Omental fat pad (tissue), 4 donors: Measurements from ENCODE around the gene TMEM209. TPM values are rescaled to one million over a fixed set of nuclear protein-coding genes. Genes with fewer than 3 reads are reported as not detected.

Source experiments
- ATAC-seq: fragments of 150-250 bp; one replicate; pipeline ENCODE4 v1.9.1; 2016; ENCODE audit warnings: mild to moderate bottlenecking, moderate library complexity; ENCODE audit not compliant: low FRiP score
- DNase-seq: peaks from one replicate; pipeline ENCODE4 v3.0.0-alpha.2; 2019; ENCODE audit warnings: low spot score
- CTCF ChIP-seq, 3 donors: fragments of 450-650 bp; IDR thresholded peaks; one replicate each; pipeline ENCODE4 v1.5.1; 2016 to 2017; ENCODE audit warnings: antibody characterized with exemption in 3 of 3, mild to moderate bottlenecking in 3 of 3, moderate library complexity in 2 of 3
- total RNA-seq, 4 donors: library from RNA; depleted of rRNA; stranded (reverse); fragments of >200 nt; gene quantifications; one replicate each; pipeline ENCODE4 v1.1.0, GENCODE V29; 2016

TMEM209 gene
- total RNA-seq, 4 donors from 2014 or later = 8.9 to 17.2 (median 10.6) TPM

DNA sequence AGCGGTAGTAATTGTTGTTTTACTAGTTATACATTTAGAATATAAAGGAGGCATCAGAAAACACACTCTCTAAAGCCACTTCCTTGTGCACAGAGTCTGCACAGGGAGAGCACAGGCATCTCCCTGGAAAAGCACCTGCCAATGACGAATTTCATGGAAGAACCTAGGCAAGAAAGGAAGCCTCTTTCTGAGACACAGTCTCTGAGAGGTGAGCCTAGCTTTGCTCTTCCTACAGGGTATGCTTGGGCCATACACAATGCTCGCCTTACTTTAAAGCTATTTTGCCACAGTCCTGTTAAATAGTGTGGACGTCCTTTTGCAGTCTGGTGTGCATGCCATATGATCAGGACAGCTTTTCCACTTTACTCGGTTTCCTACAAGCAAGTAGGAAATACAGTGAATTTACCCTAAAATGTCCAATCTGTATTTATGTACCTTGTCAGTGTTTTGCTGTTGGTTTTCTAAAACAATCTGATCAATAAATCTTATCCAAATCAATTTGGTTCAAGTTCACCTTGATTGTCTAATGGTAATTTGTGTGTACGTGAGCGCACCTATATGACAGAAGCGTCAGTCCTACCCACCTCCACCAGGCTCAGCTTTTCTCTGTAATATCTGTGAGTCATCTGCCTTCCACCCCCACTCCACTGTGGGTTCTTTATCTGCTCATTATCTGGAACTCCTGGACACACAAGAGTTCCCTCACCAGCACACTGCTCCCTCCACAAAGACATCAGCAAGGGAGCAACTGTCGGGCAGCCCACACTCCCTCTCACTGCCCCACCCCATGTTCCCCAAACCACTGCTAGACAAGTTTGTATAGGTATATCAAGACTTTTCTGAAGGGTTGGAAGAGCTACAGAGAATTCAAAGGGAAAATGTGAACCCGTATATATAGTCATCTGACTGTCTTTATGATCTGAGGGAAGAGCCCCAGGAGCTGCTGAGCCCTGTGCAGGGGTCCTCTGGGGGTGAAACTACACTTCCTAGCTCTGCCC, 69.7 kb downstream of the TMEM209 start:
- TF ChIP-seq CTCF (IDR thresholded peaks at IDR 0.05) = no peak
- ATAC-seq (no peak), DNase-seq (no peak)

DNA sequence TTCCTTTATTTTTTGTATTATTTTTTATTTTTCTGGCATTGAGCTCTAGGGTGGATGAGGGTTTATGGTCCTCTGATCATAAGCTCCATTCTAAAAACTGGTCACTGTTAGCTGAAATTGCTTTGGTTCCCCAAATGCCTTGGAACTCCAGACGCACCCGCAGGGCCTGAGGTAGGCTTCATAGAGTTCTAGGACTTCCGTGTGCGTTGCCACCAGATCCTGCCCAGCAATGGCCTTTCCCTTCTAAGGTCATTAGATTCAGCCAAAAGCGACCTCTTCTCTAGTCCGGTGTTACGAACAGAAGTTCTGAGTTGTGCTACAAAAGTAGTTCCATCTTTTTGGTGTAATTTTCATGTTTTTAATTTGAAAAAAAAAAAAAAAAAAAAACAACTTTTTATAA, 70.5 kb downstream of the TMEM209 start:
- no peak for ATAC-seq
- TF ChIP-seq CTCF (IDR thresholded peaks at IDR 0.05) = no peak
- DNase-seq = no peak

GRCh38 chr7:130134106-130134636, 71.0 kb downstream of the TMEM209 start:
- DNase-seq = no peak
- TF ChIP-seq CTCF (IDR thresholded peaks at IDR 0.05) = no peak
- ATAC-seq = no peak

- ATAC-seq = no peak
- no peak for DNase-seq
- TF ChIP-seq CTCF (IDR thresholded peaks at IDR 0.05) = no peak
Measured at GRCh38 chr7:130133029-130133782, 72.0 kb downstream of the TMEM209 start.

- ATAC-seq = no peak
- no peak for DNase-seq
- no peak for TF ChIP-seq CTCF (IDR thresholded peaks at IDR 0.05)
Measured at GRCh38 chr7:130131964-130132875, 73.0 kb downstream of the TMEM209 start.

DNA sequence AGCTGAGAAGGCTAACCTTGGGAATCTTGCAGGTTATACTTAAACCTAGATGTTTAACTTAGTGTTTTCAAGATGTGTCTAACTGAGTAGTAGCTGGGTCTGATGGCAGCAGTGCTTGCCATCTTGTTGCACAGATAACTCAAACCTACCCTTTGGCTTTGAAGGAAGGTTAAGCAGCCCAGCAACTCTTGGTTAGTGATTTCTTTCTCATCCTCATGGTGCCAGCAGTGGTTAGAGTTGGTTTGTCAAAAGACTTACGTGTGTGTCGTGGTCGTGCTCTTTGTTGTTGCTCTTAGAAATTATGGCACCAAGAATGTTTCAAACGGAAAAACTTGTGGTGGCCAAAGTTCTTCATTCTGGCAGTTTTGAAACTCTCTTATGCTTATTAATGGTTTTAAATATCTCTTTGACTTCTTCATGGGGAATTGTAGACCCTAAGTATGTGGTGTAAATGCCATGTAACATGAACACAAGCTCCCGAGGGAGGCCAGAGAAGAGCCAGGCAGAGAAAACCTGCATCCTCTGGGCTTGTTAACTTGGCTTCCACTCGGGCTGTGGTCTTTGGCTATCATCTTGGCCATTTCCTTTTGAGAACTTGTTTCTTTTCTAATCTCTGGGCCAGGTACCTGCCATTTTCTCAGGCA, 73.9 kb downstream of the TMEM209 start:
- no peak for TF ChIP-seq CTCF (IDR thresholded peaks at IDR 0.05)
- ATAC-seq (no peak), DNase-seq (no peak)
